Left lung (tissue), 10 donors: ENCODE measurements around the gene EML4. TPM values are rescaled to one million over a fixed set of nuclear protein-coding genes. Genes with fewer than 3 reads are reported as not detected.
A peak's percentile ranks its signal among the peaks of the same experiment; 100 is the strongest.

Experiments used
- ATAC-seq: fragments of 200-7000 bp; cut with Tn5 transposase; one replicate; pipeline ENCODE4 v1.9.1; 2020; ENCODE audit warnings: moderate library complexity
- DNase-seq, 4 donors: peaks; one replicate each; pipeline ENCODE4 v3.0.0-alpha.2; 2013 to 2020
- H3K27ac ChIP-seq, 2 donors: fragments of 200-600 bp; sonication (generic) in 1 of 2; one replicate each; pipeline versions ENCODE4 v1.5.0 to v1.8.0; 2020 to 2021
- H3K27me3 ChIP-seq, 2 donors: fragments of 200-600 bp; sonication (generic) in 1 of 2; one replicate each; pipeline versions ENCODE4 v1.5.0 to v1.8.0; 2020 to 2021
- H3K36me3 ChIP-seq, 2 donors: fragments of 200-600 bp; sonication (generic) in 1 of 2; one replicate each; pipeline versions ENCODE4 v1.5.0 to v1.8.0; 2020 to 2021
- H3K4me1 ChIP-seq, 2 donors: fragments of 200-600 bp; one replicate each; pipeline ENCODE4 v1.8.0; 2021
- H3K4me3 ChIP-seq, 2 donors: fragments of 200-600 bp; sonication (generic) in 1 of 2; one replicate each; pipeline versions ENCODE4 v1.5.0 to v1.8.0; 2020 to 2021; ENCODE audit warnings: mild to moderate bottlenecking in 1 of 2
- H3K9me3 ChIP-seq, 2 donors: fragments of 200-600 bp; sonication (generic) in 1 of 2; one replicate each; pipeline versions ENCODE4 v1.5.0 to v1.8.0; 2020 to 2021
- CTCF ChIP-seq, 2 donors: fragments of 200-600 bp; sonication (generic) in 1 of 2; IDR thresholded peaks; one replicate each; pipeline versions ENCODE4 v1.5.0 to v1.8.0; 2021; ENCODE audit warnings: antibody characterized with exemption in 2 of 2
- intact Hi-C, 2 donors: fragments of 100-400 bp; cut with DNase I; formaldehyde crosslinking; loops; one replicate each; pipeline versions ENCODE4 v1.11.2 to v1.14.2; 2022
- polyA plus RNA-seq, 6 donors: library from polyadenylated mRNA; unstranded; fragments of 120-200 nt; gene quantifications; one replicate each; pipeline ENCODE4 v1.2.1, GENCODE V29; 2013; ENCODE audit not compliant: insufficient read length in 6 of 6
- total RNA-seq, 2 donors: library from RNA; stranded (reverse); fragmentation: NEBNext Ultra II Directional; extraction: Animal tissue kit (Norgen Biotek cat#: 25700); gene quantifications; one replicate each; pipeline ENCODE4 v1.2.1, GENCODE V29; 2021
- donor health status: DM: no; HTN: yes; CAD: no.
- donor health status: DM: no; HTN: no; CAD: no.

Gene EML4
- total and polyA plus RNA-seq, 8 donors: 77.5 to 110 (median 89.5) TPM

GRCh38 chr2:42223067-42223854 lies 54.1 kb downstream of the EML4 start:
- Histone ChIP-seq H3K36me3 (no peaks in the 10 kb centered on the region), H3K9me3 (no peaks in the 10 kb centered on the region), H3K4me3 (no peak overlapping the region), H3K4me1 (peaks cover 9 to 34% of the 10 kb centered on the region in 2 donors), H3K27ac (peak overlapping the region in 1 of 2 donors; percentile 33), H3K27me3 (no peaks in the 10 kb centered on the region)
- TF ChIP-seq CTCF (IDR thresholded peaks at IDR 0.05): no peak
- intact Hi-C loops: no loop called here
- no peak for ATAC-seq
- DNase-seq: no peak

- peak; percentile 16 for ATAC-seq
- no peak for TF ChIP-seq CTCF (IDR thresholded peaks at IDR 0.05)
- peak overlapping the region; percentile 5 to 33 for H3K27ac ChIP-seq
Measured at GRCh38 chr2:42223855-42224268, 54.7 kb downstream of the EML4 start.

GRCh38 chr2:42224422-42225067 lies 55.4 kb downstream of the EML4 start:
- H3K4me1 ChIP-seq: peaks cover 9 to 34% of the 10 kb centered on the region in 2 donors
- H3K4me3 ChIP-seq: no peak overlapping the region
- H3K36me3 ChIP-seq: no peaks in the 10 kb centered on the region
- TF ChIP-seq CTCF (IDR thresholded peaks at IDR 0.05): no peak
- ATAC-seq: peak; percentile 38
- H3K9me3 ChIP-seq: no peaks in the 10 kb centered on the region
- intact Hi-C loops: no loop called here
- no peaks in the 10 kb centered on the region for H3K27me3 ChIP-seq
- H3K27ac ChIP-seq: peak overlapping the region in 1 of 2 donors; percentile 5
- DNase-seq: no peak

More at GRCh38 chr2:42223855-42224268, 54.7 kb downstream of the EML4 start:
- no peak for DNase-seq
- no peak overlapping the region for H3K4me3 ChIP-seq
- intact Hi-C loops: no loop called here
- no peaks in the 10 kb centered on the region for H3K27me3 ChIP-seq
- H3K4me1 ChIP-seq: peaks cover 9 to 34% of the 10 kb centered on the region in 2 donors
- H3K36me3 ChIP-seq: no peaks in the 10 kb centered on the region
- H3K9me3 ChIP-seq: no peaks in the 10 kb centered on the region

GRCh38 chr2:42225573-42225972 lies 56.4 kb downstream of the EML4 start:
- intact Hi-C loops: no loop called here
- no peaks in the 10 kb centered on the region for H3K9me3 ChIP-seq
- H3K27me3 ChIP-seq: no peaks in the 10 kb centered on the region
- no peaks in the 10 kb centered on the region for H3K36me3 ChIP-seq
- H3K4me1 ChIP-seq: peaks cover 9 to 26% of the 10 kb centered on the region in 2 donors
- no peak for ATAC-seq
- no peak overlapping the region for H3K27ac ChIP-seq
- H3K4me3 ChIP-seq: no peak overlapping the region
- DNase-seq: no peak
- no peak for TF ChIP-seq CTCF (IDR thresholded peaks at IDR 0.05)

- peaks cover 9 to 25% of the 10 kb centered on the region in 2 donors for H3K4me1 ChIP-seq
- TF ChIP-seq CTCF (IDR thresholded peaks at IDR 0.05): no peak
- DNase-seq (no peak), ATAC-seq (no peak)
- no peak overlapping the region for H3K4me3 ChIP-seq
- no peaks in the 10 kb centered on the region for H3K9me3 ChIP-seq
- H3K27ac ChIP-seq: no peak overlapping the region
- H3K27me3 ChIP-seq: no peaks in the 10 kb centered on the region
- H3K36me3 ChIP-seq: no peaks in the 10 kb centered on the region
- intact Hi-C loops: no loop called here
Measured at GRCh38 chr2:42227491-42227890, 58.3 kb downstream of the EML4 start.
